GM21381 (cell line): ENCODE results near the gene LMO7.

ENCODE experiments used
- ATAC-seq: cut with Tn5 transposase; IDR thresholded peaks from one replicate; pipeline ENCODE4 v1.9.1; 2021; ENCODE audit warnings: mild to moderate bottlenecking, moderate library complexity; ENCODE audit not compliant: unreplicated experiment

The LMO7 gene

DNA sequence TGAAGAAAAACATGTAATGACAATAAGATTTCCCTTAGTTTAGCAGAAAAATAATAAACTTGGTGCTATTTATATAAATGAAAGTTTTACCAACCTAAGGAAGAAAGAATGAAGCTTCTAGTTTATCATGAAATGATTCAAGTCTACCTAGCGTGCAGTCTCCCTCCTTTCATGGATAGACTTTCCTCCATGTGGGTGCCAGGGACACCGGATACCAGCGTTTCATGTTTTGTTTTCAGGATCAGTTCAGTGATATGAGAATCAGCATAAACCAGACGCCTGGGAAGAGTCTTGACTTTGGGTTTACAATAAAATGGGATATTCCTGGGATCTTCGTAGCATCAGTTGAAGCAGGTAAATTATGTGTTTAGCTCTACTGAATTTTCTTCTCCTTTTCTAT lies 196.7 kb downstream of the LMO7 start:
- no peak for ATAC-seq

DNA sequence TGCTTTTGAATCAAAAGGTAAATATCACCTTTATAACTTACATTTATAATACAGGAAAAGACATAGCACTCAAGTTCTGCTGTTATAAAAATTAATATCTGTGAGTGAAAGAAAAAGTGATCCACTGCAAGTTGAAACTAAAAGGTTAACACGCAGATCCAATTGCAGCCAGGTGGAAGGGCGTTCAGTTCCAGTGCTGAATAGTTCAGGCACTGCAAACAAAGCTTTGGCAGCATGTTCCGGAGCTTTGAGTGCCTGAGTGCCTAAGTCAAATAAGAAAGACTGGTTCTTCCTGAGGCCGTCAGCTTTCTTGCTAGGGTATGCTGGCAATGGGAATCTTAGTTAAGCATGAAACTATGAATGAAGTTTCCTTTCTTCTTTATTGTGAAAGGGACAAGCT lies 200.3 kb downstream of the LMO7 start:
- ATAC-seq = no peak

- no peak for ATAC-seq
Observed at GRCh38 chr13:75838366-75839005, 202.4 kb downstream of the LMO7 start.

DNA sequence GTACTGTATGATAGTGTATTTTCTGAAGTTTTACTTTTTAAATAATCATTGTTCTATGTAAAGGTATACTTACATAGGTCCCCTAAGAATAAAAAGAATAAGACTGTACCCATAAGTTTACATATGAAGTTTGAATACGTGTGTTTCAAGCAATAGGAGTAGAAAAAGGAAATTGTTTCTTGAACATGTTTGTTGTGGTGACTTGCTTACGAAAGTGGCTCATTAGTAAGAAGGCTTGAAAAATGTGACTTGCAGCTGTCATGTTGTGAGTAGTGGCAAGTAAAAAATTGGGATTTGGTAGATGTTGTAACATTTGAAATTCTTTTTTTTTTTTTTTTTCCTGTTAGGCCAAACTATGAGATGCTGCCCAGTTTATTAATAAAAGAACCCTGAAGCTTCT lies 203.3 kb downstream of the LMO7 start:
- no peak for ATAC-seq

DNA sequence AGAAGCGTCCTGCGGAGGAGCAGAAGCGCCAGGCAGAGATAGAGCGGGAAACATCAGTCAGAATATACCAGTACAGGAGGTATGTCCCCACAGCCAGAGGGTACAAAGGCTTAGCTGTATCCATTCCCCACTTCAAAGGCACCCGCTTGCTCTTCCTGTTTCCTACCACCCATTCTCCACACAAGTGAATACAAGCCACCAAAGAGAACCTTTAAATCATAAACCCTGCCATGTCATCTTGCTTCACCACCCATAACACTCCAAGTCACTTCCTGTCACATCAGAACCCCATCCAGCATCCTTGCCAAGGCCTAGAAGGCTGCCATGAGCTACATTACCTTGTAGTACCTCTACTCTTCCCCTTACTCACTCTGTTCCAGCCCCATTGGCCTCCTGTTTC lies 205.8 kb downstream of the LMO7 start:
- no peak for ATAC-seq

DNA sequence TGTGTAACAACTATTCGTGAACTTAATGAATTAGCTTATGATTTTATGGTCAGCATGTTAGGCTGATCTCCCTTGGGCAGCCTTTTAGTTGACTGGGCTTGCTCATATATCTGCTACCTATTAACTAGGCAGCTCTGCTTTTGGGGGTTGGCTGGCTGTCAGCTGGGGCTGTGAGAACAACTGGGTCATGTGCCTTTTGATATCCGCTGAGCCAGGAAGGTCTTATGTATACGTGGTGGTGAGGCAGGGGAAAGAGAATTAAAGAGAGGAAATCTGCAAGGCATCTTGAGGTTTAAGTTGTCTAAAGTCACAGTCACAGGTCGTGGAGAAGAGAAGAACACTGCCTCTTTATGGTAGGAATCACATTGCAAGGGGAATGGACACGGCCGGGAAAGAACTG lies 206.9 kb downstream of the LMO7 start:
- no peak for ATAC-seq

DNA sequence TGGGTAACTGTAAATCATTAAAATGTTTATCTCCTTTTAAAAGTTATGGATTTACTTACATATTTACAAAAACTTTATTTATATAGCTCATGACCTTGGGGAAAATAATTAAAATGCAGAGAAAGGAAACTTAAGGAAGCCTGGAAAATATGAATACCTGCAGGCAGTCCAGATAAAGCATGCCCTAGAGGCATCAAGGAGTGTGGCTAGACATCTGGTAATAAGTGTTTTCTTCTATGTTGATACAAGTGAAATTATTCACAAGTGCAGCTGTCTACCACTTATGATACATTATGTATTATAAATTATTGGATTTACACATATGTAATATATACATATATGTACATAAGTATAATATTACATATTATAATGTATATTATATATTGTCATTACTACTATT lies 207.9 kb downstream of the LMO7 start:
- no peak for ATAC-seq

DNA sequence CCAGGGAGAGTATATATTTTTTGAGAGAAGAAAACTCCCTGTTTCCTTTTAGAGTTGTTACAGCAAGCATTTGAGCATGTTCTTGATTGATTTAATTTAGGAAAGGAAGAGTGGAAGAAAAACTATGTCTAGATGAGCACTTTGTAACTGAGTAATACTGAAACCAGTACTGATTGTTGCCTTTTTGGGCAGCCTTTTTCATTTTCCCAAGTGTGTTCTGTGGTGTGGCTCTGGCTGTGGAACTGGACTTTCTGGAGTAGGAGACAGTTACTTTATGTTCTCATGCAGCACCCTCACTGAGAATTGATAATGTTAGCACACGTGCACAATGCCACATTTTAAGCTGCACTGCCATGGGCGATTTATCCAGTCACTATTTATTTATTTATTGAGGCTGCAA lies 211.5 kb downstream of the LMO7 start:
- ATAC-seq = no peak

DNA sequence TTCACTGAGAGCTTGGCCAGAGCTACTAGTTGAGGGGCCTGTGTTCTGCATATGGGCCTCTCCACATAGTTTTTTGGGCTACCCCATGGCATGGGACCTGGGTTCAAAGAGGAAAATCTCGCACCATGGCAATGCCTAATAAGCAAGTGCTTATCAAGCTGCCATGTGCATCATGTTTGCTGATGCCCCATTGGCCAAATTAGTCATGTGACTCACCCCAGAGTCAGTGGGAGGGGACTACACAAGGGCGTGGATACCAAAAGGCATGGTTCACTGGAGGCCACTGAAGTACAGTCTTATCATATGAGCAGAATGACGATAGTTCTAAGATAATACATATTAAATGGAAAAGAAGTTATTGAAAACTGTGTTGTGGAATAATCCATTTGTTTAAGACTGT lies 214.8 kb downstream of the LMO7 start:
- no peak for ATAC-seq

DNA sequence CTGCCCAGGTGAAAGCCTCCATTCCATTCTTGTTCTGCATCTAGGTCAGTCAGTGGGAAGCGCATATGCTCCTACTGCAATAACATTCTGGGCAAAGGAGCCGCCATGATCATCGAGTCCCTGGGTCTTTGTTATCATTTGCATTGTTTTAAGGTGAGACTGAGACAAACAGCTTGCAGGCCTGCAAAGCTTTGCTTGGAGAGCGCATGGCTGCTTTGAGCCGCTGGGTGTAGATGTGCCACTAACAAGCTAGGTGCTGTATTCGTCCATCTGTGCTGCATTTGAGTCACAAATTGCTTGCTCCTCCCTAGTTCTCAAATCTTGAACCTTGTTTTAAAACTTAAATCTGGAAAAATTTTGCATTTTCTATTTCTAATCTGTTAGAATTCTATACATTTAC lies 219.1 kb downstream of the LMO7 start:
- no peak for ATAC-seq

DNA sequence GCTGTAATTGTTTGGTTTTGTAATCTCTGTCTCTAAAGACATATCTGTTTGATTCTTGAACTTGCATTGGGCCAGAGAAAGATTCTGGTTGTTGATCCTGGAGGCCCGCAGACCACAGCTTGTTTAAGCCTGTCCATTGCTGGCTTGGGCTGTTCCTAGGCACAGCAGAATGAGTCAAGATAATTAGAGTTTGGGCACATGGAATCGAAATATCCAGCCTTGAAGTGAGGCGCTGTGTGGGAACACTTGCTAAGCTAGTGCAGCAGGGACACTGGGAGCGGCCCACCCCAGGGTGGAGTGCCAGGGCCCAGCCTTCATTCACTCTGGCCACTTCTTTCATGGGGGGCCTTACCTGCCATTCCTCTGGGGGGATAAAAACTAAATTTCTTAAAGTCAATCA lies 219.7 kb downstream of the LMO7 start:
- ATAC-seq = no peak

DNA sequence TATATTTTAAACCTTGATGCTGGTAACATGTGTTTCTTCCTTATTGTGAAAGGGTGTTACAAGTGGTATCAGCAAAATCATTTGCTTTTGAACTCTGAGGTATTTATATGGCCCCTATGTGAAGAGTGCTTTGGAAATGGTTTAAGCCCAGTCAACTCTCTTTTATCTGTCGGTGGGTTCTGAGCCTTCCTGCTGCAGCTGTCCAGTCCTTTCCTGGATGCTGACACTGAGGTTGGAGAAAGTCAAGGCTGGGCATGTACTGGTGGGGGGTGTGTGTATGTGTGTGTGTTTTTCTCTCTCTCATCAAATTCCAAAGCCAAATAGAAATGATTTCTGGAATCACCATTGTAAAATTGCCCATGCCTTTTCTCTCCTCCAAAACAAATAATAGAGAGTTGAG lies 221.2 kb downstream of the LMO7 start:
- no peak for ATAC-seq

GRCh38 chr13:75860935-75861334 lies 224.8 kb downstream of the LMO7 start:
- no peak for ATAC-seq

GRCh38 chr13:75861786-75862185 lies 225.7 kb downstream of the LMO7 start:
- no peak for ATAC-seq

DNA sequence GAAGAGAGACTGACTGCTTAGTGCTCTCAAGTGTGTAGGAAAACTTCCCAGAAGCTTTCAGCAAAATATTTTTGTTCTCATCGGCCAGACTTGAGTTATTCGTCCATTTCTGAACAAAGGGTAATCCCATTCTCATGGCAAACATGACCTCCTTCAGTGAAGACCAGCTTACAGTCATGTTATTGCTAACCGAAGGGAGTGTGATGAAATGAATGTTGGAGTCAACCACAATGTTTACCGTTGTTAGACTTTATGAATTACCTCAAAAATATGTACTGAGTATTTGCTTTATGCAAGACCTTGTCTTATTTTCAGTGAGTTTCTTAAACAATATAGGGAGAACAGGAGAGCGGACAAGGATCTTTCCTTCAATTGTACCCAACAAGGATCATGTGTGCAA lies 228.6 kb downstream of the LMO7 start:
- no peak for ATAC-seq

DNA sequence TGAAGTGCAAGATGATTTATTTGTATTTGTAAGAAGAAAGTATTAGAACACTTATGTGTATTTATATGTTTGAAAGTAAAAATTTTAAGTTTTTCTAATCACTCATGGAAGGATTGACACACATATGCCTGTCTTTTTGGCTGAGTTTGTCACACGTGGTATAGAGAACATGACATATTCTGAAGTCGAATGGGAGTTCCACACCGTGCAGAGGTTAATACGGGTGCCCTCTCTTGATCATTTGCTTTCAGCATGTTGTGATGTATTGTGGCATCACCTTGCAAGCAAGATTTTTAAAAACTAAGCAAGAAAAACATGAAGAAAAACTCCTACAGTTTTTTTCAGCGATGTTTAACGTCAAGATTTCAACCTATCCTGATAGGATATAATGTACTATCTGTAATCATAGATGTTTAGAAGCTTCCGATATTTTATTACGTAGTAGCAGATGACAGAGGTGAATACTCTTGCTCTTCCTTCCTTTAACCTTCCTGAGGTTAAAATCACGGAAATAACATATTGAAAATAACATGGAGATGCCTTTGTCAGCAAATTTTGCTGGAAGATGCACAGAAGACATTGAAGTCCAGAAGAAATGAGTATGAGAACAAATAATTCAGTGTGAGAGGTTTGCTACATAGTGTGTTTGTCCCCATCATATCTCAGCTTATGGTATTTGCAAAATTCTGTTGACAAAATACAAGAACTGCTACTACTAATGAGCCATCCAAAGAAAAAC lies 231.4 kb downstream of the LMO7 start:
- no peak for ATAC-seq

GRCh38 chr13:75869981-75870380 lies 233.9 kb downstream of the LMO7 start:
- ATAC-seq = no peak

DNA sequence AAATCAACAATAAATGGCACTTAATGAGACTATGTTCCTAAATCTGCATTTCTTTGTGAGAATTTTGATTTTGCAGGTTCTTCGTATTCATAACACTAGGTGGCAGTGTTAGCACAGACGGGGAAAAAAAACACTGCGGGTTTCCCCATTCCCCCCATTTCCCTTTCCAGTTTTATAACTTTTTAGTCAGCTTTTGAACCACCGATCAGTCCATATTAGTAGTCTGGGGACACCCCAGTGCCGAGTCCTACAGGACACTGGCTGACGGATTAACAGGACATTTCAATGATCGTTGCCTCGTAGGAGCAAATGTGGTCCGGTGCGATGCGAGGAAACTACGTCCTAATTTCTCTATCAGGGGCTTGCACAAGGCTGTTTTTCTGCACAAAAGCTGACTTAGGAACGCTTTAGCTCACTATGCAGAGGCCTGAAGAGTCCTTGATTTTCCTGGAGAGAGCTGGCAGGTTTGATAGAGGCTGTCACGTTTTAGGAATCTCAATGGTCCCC lies 234.3 kb downstream of the LMO7 start:
- no peak for ATAC-seq

DNA sequence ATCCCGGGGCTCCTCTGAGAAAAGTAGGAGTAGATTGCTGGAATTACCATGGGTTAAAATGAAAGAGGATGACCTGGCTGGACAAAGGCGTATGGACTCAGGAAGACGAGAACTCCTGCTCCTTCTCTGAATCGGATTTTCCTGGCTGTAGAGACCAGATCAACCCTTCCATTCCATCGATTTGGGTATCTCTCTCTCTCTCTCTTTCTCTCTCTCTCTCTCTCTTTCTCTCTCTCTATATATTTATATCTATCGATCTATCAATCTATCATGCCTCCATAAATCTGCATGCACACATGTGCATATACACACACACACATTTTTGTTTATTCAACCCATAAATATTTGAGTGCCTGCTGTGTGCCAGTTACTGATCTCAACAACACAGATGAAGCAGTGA lies 234.9 kb downstream of the LMO7 start:
- ATAC-seq = no peak

- ATAC-seq = no peak
Observed at GRCh38 chr13:75872980-75873379, 236.8 kb downstream of the LMO7 start.

DNA sequence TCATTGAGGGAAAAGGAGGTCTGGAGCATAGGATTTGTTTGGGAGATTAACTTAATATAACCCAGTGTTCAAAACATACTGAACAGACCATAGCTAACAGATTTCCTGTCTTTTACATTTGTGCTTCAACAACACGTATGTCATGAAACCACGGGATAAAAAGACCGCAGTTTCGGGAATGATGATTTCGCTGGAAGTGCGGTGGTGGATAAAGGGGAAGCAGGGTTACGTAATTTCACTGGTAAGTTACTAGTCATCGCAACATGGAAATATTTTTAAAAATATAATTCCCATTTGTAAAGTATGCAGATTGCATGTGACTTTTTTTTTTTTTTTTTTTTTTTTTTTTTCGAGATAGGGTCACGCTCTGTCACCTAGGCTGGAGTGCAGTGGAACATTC lies 237.4 kb downstream of the LMO7 start:
- ATAC-seq = no peak

- ATAC-seq = no peak
Observed at GRCh38 chr13:75875450-75875849, 239.3 kb downstream of the LMO7 start.
